HepG2 (cell line): ENCODE data around the gene TBC1D21.

Experiments used
- AGO1 ChIP-seq: fragments of 200-400 bp; formaldehyde crosslinking; IDR thresholded peaks from 2 replicates; pipeline ENCODE4 v1.6.1; 2017; ENCODE audit warnings: mild to moderate bottlenecking, low read depth, low read length, moderate library complexity; ENCODE audit not compliant: poor library complexity, severe bottlenecking
- ASH2L ChIP-seq: fragments of 300-600, 200-600 bp; sonication (generic); IDR thresholded peaks from 2 replicates; pipeline ENCODE4 v1.7.0; 2017; ENCODE audit warnings: low read depth, mild to moderate bottlenecking, moderate library complexity, mixed read lengths, low read length; ENCODE audit not compliant: insufficient read length
- CAMTA2 ChIP-seq: sonication (generic); formaldehyde crosslinking; IDR thresholded peaks from 2 replicates; pipeline ENCODE4 v1.4.0; 2020; ENCODE audit warnings: mild to moderate bottlenecking, missing genetic modification reagents, borderline replicate concordance
- CTCF ChIP-seq: sonication (generic); formaldehyde crosslinking; IDR thresholded peaks from 2 replicates; pipeline ENCODE4 v1.5.0; 2020; ENCODE audit warnings: mild to moderate bottlenecking, missing genetic modification reagents, moderate library complexity
- JUN ChIP-seq: sonication (generic); formaldehyde crosslinking; IDR thresholded peaks from 2 replicates; pipeline ENCODE4 v1.4.0; 2020; ENCODE audit warnings: mild to moderate bottlenecking, missing genetic modification reagents
- KAT7 ChIP-seq: IDR thresholded peaks from 2 replicates; pipeline ENCODE4 v1.6.1; 2018; ENCODE audit warnings: borderline replicate concordance, missing compliant biosample characterization
- MXI1 ChIP-seq: IDR thresholded peaks from 3 replicates; pipeline ENCODE4 v1.6.1; 2012; ENCODE audit warnings: low read depth, low read length, inconsistent platforms, borderline replicate concordance
- POLR2AphosphoS5 ChIP-seq: IDR thresholded peaks from 2 replicates; pipeline ENCODE4 v1.6.1; 2012; ENCODE audit warnings: low read depth, low read length
- THAP11 ChIP-seq: IDR thresholded peaks from 2 replicates; pipeline ENCODE4 v1.6.1; 2016; ENCODE audit warnings: missing biosample characterization, missing genetic modification reagents
- ZBTB21 ChIP-seq: sonication (generic); formaldehyde crosslinking; IDR thresholded peaks from 2 replicates; pipeline ENCODE4 v1.4.0; 2020; ENCODE audit warnings: missing genetic modification reagents

GRCh38 chr15:73921254-73921925, 48.0 kb downstream of the TBC1D21 start:
- TF ChIP-seq KAT7 (CRISPR knock-in tag) (no peak), ASH2L (no peak), MXI1 (no peak), CTCF (CRISPR knock-in tag) (no peak), ZBTB21 (CRISPR knock-in tag) (no peak), CAMTA2 (CRISPR knock-in tag) (no peak), POLR2AphosphoS5 (no peak), THAP11 (CRISPR knock-in tag) (no peak), JUN (CRISPR knock-in tag) (no peak), AGO1 (no peak)
